ENCODE data around the gene ANK2.

Gene ANK2

GRCh38 chr4:113293043-113293560 is 243.6 kb downstream of the ANK2 start:
- no peak for DNase-seq

GRCh38 chr4:113293674-113294073 is 244.2 kb downstream of the ANK2 start:
- DNase-seq, result no peak

GRCh38 chr4:113294908-113295307 is 245.5 kb downstream of the ANK2 start:
- no peak for DNase-seq

- no peak for DNase-seq
Observed at GRCh38 chr4:113300471-113300928, 251.0 kb downstream of the ANK2 start.

- no peak for DNase-seq
Observed at GRCh38 chr4:113302051-113302450, 252.6 kb downstream of the ANK2 start.

- no peak for DNase-seq
Observed at GRCh38 chr4:113303315-113303714, 253.9 kb downstream of the ANK2 start.

GRCh38 chr4:113311047-113311446 is 261.6 kb downstream of the ANK2 start:
- no peak for DNase-seq

GRCh38 chr4:113312529-113312928 is 263.1 kb downstream of the ANK2 start:
- no peak for DNase-seq

GRCh38 chr4:113314426-113314825 is 265.0 kb downstream of the ANK2 start:
- no peak for DNase-seq

GRCh38 chr4:113316879-113317278 is 267.4 kb downstream of the ANK2 start:
- DNase-seq, result no peak

- DNase-seq, result no peak
Observed at GRCh38 chr4:113317523-113317922, 268.1 kb downstream of the ANK2 start.

GRCh38 chr4:113322736-113323135 is 273.3 kb downstream of the ANK2 start:
- DNase-seq, result no peak

GRCh38 chr4:113325876-113326615 is 276.6 kb downstream of the ANK2 start:
- no peak for DNase-seq

- no peak for DNase-seq
Observed at GRCh38 chr4:113327494-113327893, 278.0 kb downstream of the ANK2 start.

GRCh38 chr4:113328514-113328913 is 279.1 kb downstream of the ANK2 start:
- DNase-seq, result no peak

GRCh38 chr4:113330200-113330599 is 280.7 kb downstream of the ANK2 start:
- no peak for DNase-seq

- DNase-seq, result no peak
Observed at GRCh38 chr4:113331811-113332210, 282.4 kb downstream of the ANK2 start.

- no peak for DNase-seq
Observed at GRCh38 chr4:113332701-113333100, 283.2 kb downstream of the ANK2 start.

GRCh38 chr4:113335746-113336145 is 286.3 kb downstream of the ANK2 start:
- DNase-seq, result no peak

- no peak for DNase-seq
Observed at GRCh38 chr4:113336556-113336955, 287.1 kb downstream of the ANK2 start.

- no peak for DNase-seq
Observed at GRCh38 chr4:113339430-113339813, 290.0 kb downstream of the ANK2 start.

GRCh38 chr4:113344100-113344499 is 294.6 kb downstream of the ANK2 start:
- DNase-seq, result no peak

GRCh38 chr4:113347245-113347644 is 297.8 kb downstream of the ANK2 start:
- DNase-seq, result no peak

- DNase-seq, result no peak
Observed at GRCh38 chr4:113349430-113349829, 300.0 kb downstream of the ANK2 start.

- DNase-seq, result no peak
Observed at GRCh38 chr4:113350576-113350975, 301.1 kb downstream of the ANK2 start.
